Neural progenitor cell (in vitro differentiated cells): ENCODE results near the gene ANKHD1. TPM values are rescaled to one million over a fixed set of nuclear protein-coding genes. Genes with fewer than 3 reads are reported as not detected.

Source experiments
- DNase-seq: peaks from one replicate; pipeline ENCODE4 v3.0.0-alpha.2; 2016; ENCODE audit warnings: low spot score
- H2AFZ ChIP-seq: fragments of 200-600 bp; sonication (generic); replicated peaks from 2 replicates; pipeline ENCODE4 v1.6.1; 2016; ENCODE audit warnings: antibody characterized with exemption
- H3F3A ChIP-seq: fragments of 200-600 bp; sonication (generic); 2 replicates; pipeline ENCODE4 v1.6.1; 2016; ENCODE audit warnings: antibody characterized with exemption, low read depth
- H3K27ac ChIP-seq: fragments of 200-600 bp; sonication (generic); 2 replicates; pipeline ENCODE4 v1.5.1; 2016; ENCODE audit warnings: mild to moderate bottlenecking
- H3K27me3 ChIP-seq: fragments of 200-600 bp; sonication (generic); 2 replicates; pipeline ENCODE4 v1.6.1; 2016; ENCODE audit warnings: mild to moderate bottlenecking, moderate library complexity
- H3K36me3 ChIP-seq: fragments of 200-600 bp; sonication (generic); 2 replicates; pipeline ENCODE4 v1.5.1; 2016
- H3K4me1 ChIP-seq: fragments of 200-600 bp; sonication (generic); 2 replicates; pipeline ENCODE4 v1.6.1; 2016; ENCODE audit warnings: mixed run types
- H3K4me2 ChIP-seq: fragments of 200-600 bp; sonication (generic); 2 replicates; pipeline ENCODE4 v1.6.1; 2016
- H3K4me3 ChIP-seq: fragments of 200-600 bp; sonication (generic); 2 replicates; pipeline ENCODE4 v1.5.1; 2016
- H3K79me2 ChIP-seq: fragments of 200-600 bp; sonication (generic); 2 replicates; pipeline ENCODE4 v1.6.1; 2016; ENCODE audit warnings: low read depth
- H3K9ac ChIP-seq: fragments of 200-600 bp; sonication (generic); 2 replicates; pipeline ENCODE4 v1.6.1; 2016
- H3K9me3 ChIP-seq: fragments of 200-600 bp; sonication (generic); 2 replicates; pipeline ENCODE4 v1.5.1; 2016; ENCODE audit warnings: low read depth
- H4K20me1 ChIP-seq: fragments of 200-600 bp; sonication (generic); 2 replicates; pipeline ENCODE4 v1.6.1; 2016; ENCODE audit warnings: low read depth
- H3K27ac Mint-ChIP-seq: 3 replicates; pipeline ENCODE4 v1.8.0; 2021; ENCODE audit warnings: mixed read lengths
- H3K27me3 Mint-ChIP-seq: 2 replicates; pipeline ENCODE4 v1.8.0; 2022; ENCODE audit warnings: low read depth, mild to moderate bottlenecking, inconsistent platforms, moderate library complexity, mixed read lengths; ENCODE audit not compliant: insufficient read depth
- H3K36me3 Mint-ChIP-seq: 3 replicates; pipeline ENCODE4 v1.8.0; 2021; ENCODE audit warnings: mixed read lengths
- H3K4me1 Mint-ChIP-seq: 3 replicates; pipeline ENCODE4 v1.8.0; 2021; ENCODE audit warnings: mixed read lengths
- H3K4me3 Mint-ChIP-seq: 3 replicates; pipeline ENCODE4 v1.8.0; 2021; ENCODE audit warnings: mild to moderate bottlenecking, moderate library complexity, mixed read lengths
- H3K9me3 Mint-ChIP-seq: 3 replicates; pipeline ENCODE4 v1.8.0; 2020; ENCODE audit warnings: mixed read lengths
- EZH2 ChIP-seq: fragments of 200-600 bp; sonication (generic); IDR thresholded peaks from 2 replicates; pipeline ENCODE4 v1.6.1; 2017; ENCODE audit warnings: antibody characterized with exemption, mild to moderate bottlenecking, moderate library complexity
- EZH2phosphoT487 ChIP-seq: fragments of 200-600 bp; sonication (generic); IDR thresholded peaks from 2 replicates; pipeline ENCODE4 v1.6.1; 2017; ENCODE audit warnings: antibody characterized with exemption
- total RNA-seq: library from RNA; depleted of rRNA; stranded (reverse); fragments of >200 nt; gene quantifications from 2 replicates; pipeline ENCODE4 v1.2.3, GENCODE V29; 2015; ENCODE audit warnings: low replicate concordance
- TF ChIP-seq, protein P1 (sequence below): fragments of 200-600 bp; sonication (generic); IDR thresholded peaks from 2 replicates; pipeline ENCODE4 v1.5.1; 2017; ENCODE audit warnings: antibody characterized with exemption, mild to moderate bottlenecking

Gene ANKHD1
- total RNA-seq, 1 donor from 2014 or later, result 110 TPM

- no peaks in the 10 kb centered on the region for H3K9me3 Mint-ChIP-seq
- H3K9me3 ChIP-seq, result no peaks in the 10 kb centered on the region
- no peak overlapping the region for H3K27ac ChIP-seq
- no peaks in the 10 kb centered on the region for H4K20me1 ChIP-seq
- no peak overlapping the region for H3K4me2 ChIP-seq
- no peak overlapping the region for H3K4me3 ChIP-seq
- no peak for DNase-seq
- TF ChIP-seq EZH2phosphoT487 (no peak), EZH2 (no peak)
- TF ChIP-seq, protein P1, sequence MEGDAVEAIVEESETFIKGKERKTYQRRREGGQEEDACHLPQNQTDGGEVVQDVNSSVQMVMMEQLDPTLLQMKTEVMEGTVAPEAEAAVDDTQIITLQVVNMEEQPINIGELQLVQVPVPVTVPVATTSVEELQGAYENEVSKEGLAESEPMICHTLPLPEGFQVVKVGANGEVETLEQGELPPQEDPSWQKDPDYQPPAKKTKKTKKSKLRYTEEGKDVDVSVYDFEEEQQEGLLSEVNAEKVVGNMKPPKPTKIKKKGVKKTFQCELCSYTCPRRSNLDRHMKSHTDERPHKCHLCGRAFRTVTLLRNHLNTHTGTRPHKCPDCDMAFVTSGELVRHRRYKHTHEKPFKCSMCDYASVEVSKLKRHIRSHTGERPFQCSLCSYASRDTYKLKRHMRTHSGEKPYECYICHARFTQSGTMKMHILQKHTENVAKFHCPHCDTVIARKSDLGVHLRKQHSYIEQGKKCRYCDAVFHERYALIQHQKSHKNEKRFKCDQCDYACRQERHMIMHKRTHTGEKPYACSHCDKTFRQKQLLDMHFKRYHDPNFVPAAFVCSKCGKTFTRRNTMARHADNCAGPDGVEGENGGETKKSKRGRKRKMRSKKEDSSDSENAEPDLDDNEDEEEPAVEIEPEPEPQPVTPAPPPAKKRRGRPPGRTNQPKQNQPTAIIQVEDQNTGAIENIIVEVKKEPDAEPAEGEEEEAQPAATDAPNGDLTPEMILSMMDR, result no peak
- peaks cover 5% of the 10 kb centered on the region for H3K4me1 Mint-ChIP-seq
- H3K27me3 ChIP-seq, result no peaks in the 10 kb centered on the region
- H3K27me3 Mint-ChIP-seq, result peaks cover 8% of the 10 kb centered on the region
- H2AFZ ChIP-seq, result no peak overlapping the region
- peaks cover 5% of the 10 kb centered on the region for H3K4me1 ChIP-seq
- H3K27ac Mint-ChIP-seq, result no peak overlapping the region
- no peak overlapping the region for H3K4me3 Mint-ChIP-seq
- no peak overlapping the region for H3K9ac ChIP-seq
- no peaks in the 10 kb centered on the region for H3F3A ChIP-seq
- H3K36me3 ChIP-seq, result no peaks in the 10 kb centered on the region
- H3K36me3 Mint-ChIP-seq, result peaks cover 11% of the 10 kb centered on the region
- H3K79me2 ChIP-seq, result peaks cover 10% of the 10 kb centered on the region
Observed at GRCh38 chr5:140570488-140570887, 168.9 kb downstream of the ANKHD1 start.

- Mint-ChIP-seq H3K36me3 (peaks cover 8% of the 10 kb centered on the region), H3K27ac (peak overlapping the region; percentile 87), H3K9me3 (no peaks in the 10 kb centered on the region), H3K27me3 (peaks cover 6% of the 10 kb centered on the region), H3K4me1 (peaks cover under 1% of the 10 kb centered on the region), H3K4me3 (no peak overlapping the region)
- no peak for DNase-seq
- no peak overlapping the region for H2AFZ ChIP-seq
- H3K36me3 ChIP-seq, result no peaks in the 10 kb centered on the region
- no peaks in the 10 kb centered on the region for H4K20me1 ChIP-seq
- H3K9ac ChIP-seq, result no peak overlapping the region
- H3K4me3 ChIP-seq, result no peak overlapping the region
- peaks cover 4% of the 10 kb centered on the region for H3K79me2 ChIP-seq
- H3K27ac ChIP-seq, result no peak overlapping the region
- H3K4me1 ChIP-seq, result no peaks in the 10 kb centered on the region
- H3K27me3 ChIP-seq, result no peaks in the 10 kb centered on the region
- H3F3A ChIP-seq, result no peaks in the 10 kb centered on the region
- no peaks in the 10 kb centered on the region for H3K9me3 ChIP-seq
- no peak overlapping the region for H3K4me2 ChIP-seq
- TF ChIP-seq, protein P1, result no peak
- TF ChIP-seq EZH2phosphoT487, result no peak
- TF ChIP-seq EZH2, result no peak
Observed at GRCh38 chr5:140571105-140571504, 169.5 kb downstream of the ANKHD1 start.

DNA sequence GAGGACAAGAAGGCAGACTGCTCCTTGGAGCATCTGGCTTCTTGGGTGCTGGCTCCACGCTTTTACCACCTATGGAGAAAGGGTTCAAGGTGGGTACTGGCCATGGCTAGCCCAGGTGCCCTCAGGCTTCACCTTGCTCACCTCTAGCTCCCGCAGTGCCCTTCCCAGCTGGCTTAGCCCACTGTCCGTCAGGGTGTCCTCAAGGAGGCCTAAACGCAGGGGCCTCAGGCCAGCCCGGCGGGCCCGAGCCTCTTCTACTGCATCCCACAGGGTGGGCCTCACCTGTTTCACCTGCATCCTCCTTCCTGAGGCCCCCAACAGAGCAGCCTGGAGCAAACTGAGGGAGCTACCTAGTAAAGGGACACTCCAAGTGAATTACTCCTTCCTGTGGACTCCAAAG is 172.1 kb downstream of the ANKHD1 start:
- Mint-ChIP-seq H3K27ac (no peak overlapping the region), H3K4me3 (no peak overlapping the region), H3K36me3 (no peaks in the 10 kb centered on the region), H3K9me3 (no peaks in the 10 kb centered on the region), H3K27me3 (peaks cover 6% of the 10 kb centered on the region), H3K4me1 (no peaks in the 10 kb centered on the region)
- H3F3A ChIP-seq, result peaks cover 4% of the 10 kb centered on the region
- no peaks in the 10 kb centered on the region for H3K4me1 ChIP-seq
- no peaks in the 10 kb centered on the region for H3K36me3 ChIP-seq
- TF ChIP-seq EZH2 (no peak), EZH2phosphoT487 (no peak)
- TF ChIP-seq, protein P1, result no peak
- no peak overlapping the region for H3K4me3 ChIP-seq
- no peaks in the 10 kb centered on the region for H3K79me2 ChIP-seq
- H2AFZ ChIP-seq, result no peak overlapping the region
- no peaks in the 10 kb centered on the region for H4K20me1 ChIP-seq
- no peak overlapping the region for H3K9ac ChIP-seq
- no peak for DNase-seq
- no peak overlapping the region for H3K27ac ChIP-seq
- no peak overlapping the region for H3K4me2 ChIP-seq
- no peaks in the 10 kb centered on the region for H3K27me3 ChIP-seq
- no peaks in the 10 kb centered on the region for H3K9me3 ChIP-seq
